ENCODE measurements around the gene MAP2K5. TPM values are rescaled to one million over a fixed set of nuclear protein-coding genes. Genes with fewer than 3 reads are reported as not detected.

MAP2K5 gene
- total RNA-seq, 1 donor, result 7.3 TPM

GRCh38 chr15:67512933-67513714, 29.4 kb upstream of the MAP2K5 start:
- H3K27me3 ChIP-seq (ENCODE audit: insufficient read depth, low read length), result no peaks in the 10 kb centered on the region
- H3K4me3 ChIP-seq (ENCODE audit: low read length), result no peak overlapping the region
- no peaks in the 10 kb centered on the region for H3K4me1 ChIP-seq (ENCODE audit: insufficient read depth, low read length)
- no peaks in the 10 kb centered on the region for H3K9me3 ChIP-seq (ENCODE audit: low read depth, low read length)

GRCh38 chr15:67515090-67515489, 27.4 kb upstream of the MAP2K5 start:
- peaks cover 11% of the 10 kb centered on the region for H3K4me1 ChIP-seq (ENCODE audit: insufficient read depth, low read length)

GRCh38 chr15:67515557-67515956, 26.9 kb upstream of the MAP2K5 start:
- H3K4me1 ChIP-seq (ENCODE audit: insufficient read depth, low read length), result peaks cover 14% of the 10 kb centered on the region
- H3K9me3 ChIP-seq (ENCODE audit: low read depth, low read length), result no peaks in the 10 kb centered on the region
- H3K4me3 ChIP-seq (ENCODE audit: low read length), result no peak overlapping the region
- H3K27me3 ChIP-seq (ENCODE audit: insufficient read depth, low read length), result no peaks in the 10 kb centered on the region

More at GRCh38 chr15:67515090-67515489, 27.4 kb upstream of the MAP2K5 start:
- H3K4me3 ChIP-seq (ENCODE audit: low read length), result no peak overlapping the region
- no peaks in the 10 kb centered on the region for H3K27me3 ChIP-seq (ENCODE audit: insufficient read depth, low read length)
- no peaks in the 10 kb centered on the region for H3K9me3 ChIP-seq (ENCODE audit: low read depth, low read length)

- Histone ChIP-seq H3K4me3 (ENCODE audit: low read length) (peak overlapping the region; percentile 76), H3K27me3 (ENCODE audit: insufficient read depth, low read length) (no peaks in the 10 kb centered on the region), H3K4me1 (ENCODE audit: insufficient read depth, low read length) (peaks cover 26% of the 10 kb centered on the region), H3K9me3 (ENCODE audit: low read depth, low read length) (no peaks in the 10 kb centered on the region)
Measured at GRCh38 chr15:67520321-67521028, 22.0 kb upstream of the MAP2K5 start.

- no peaks in the 10 kb centered on the region for H3K27me3 ChIP-seq (ENCODE audit: insufficient read depth, low read length)
- H3K4me3 ChIP-seq (ENCODE audit: low read length), result peak within 1 kb of the TSS; percentile 76
- H3K9me3 ChIP-seq (ENCODE audit: low read depth, low read length), result no peaks in the 10 kb centered on the region
- peaks cover 26% of the 10 kb centered on the region for H3K4me1 ChIP-seq (ENCODE audit: insufficient read depth, low read length)
Measured at GRCh38 chr15:67521029-67521782, 21.3 kb upstream of the MAP2K5 start, which contains the start of gene C15orf61. TSS of gene C15orf61 (plus strand) at chr15:67521131. CDS start at chr15:67521249, 118 bp downstream.

GRCh38 chr15:67521783-67522568, 20.5 kb upstream of the MAP2K5 start:
- Histone ChIP-seq H3K4me3 (ENCODE audit: low read length) (peak overlapping the region; percentile 76), H3K4me1 (ENCODE audit: insufficient read depth, low read length) (peaks cover 26% of the 10 kb centered on the region), H3K9me3 (ENCODE audit: low read depth, low read length) (no peaks in the 10 kb centered on the region)

GRCh38 chr15:67523330-67523729, 19.2 kb upstream of the MAP2K5 start:
- Histone ChIP-seq H3K27me3 (ENCODE audit: insufficient read depth, low read length) (no peaks in the 10 kb centered on the region), H3K4me1 (ENCODE audit: insufficient read depth, low read length) (peaks cover 26% of the 10 kb centered on the region), H3K9me3 (ENCODE audit: low read depth, low read length) (no peaks in the 10 kb centered on the region), H3K4me3 (ENCODE audit: low read length) (no peak overlapping the region)

More at GRCh38 chr15:67521783-67522568, 20.5 kb upstream of the MAP2K5 start:
- H3K27me3 ChIP-seq (ENCODE audit: insufficient read depth, low read length), result no peaks in the 10 kb centered on the region

GRCh38 chr15:67524235-67524634, 18.3 kb upstream of the MAP2K5 start:
- Histone ChIP-seq H3K4me3 (ENCODE audit: low read length) (no peak overlapping the region), H3K27me3 (ENCODE audit: insufficient read depth, low read length) (no peaks in the 10 kb centered on the region), H3K4me1 (ENCODE audit: insufficient read depth, low read length) (peaks cover 19% of the 10 kb centered on the region), H3K9me3 (ENCODE audit: low read depth, low read length) (no peaks in the 10 kb centered on the region)

GRCh38 chr15:67528513-67528912, 14.0 kb upstream of the MAP2K5 start:
- Histone ChIP-seq H3K4me3 (ENCODE audit: low read length) (no peak overlapping the region), H3K9me3 (ENCODE audit: low read depth, low read length) (no peaks in the 10 kb centered on the region), H3K27me3 (ENCODE audit: insufficient read depth, low read length) (no peaks in the 10 kb centered on the region), H3K4me1 (ENCODE audit: insufficient read depth, low read length) (no peaks in the 10 kb centered on the region)

GRCh38 chr15:67531379-67531914, 11.1 kb upstream of the MAP2K5 start:
- Histone ChIP-seq H3K9me3 (ENCODE audit: low read depth, low read length) (no peaks in the 10 kb centered on the region), H3K4me3 (ENCODE audit: low read length) (no peak overlapping the region), H3K27me3 (ENCODE audit: insufficient read depth, low read length) (no peaks in the 10 kb centered on the region), H3K4me1 (ENCODE audit: insufficient read depth, low read length) (no peaks in the 10 kb centered on the region)

GRCh38 chr15:67533873-67534272, 8.6 kb upstream of the MAP2K5 start:
- no peaks in the 10 kb centered on the region for H3K27me3 ChIP-seq (ENCODE audit: insufficient read depth, low read length)

GRCh38 chr15:67534360-67534759, 8.1 kb upstream of the MAP2K5 start:
- no peak overlapping the region for H3K4me3 ChIP-seq (ENCODE audit: low read length)
- H3K27me3 ChIP-seq (ENCODE audit: insufficient read depth, low read length), result no peaks in the 10 kb centered on the region
- H3K4me1 ChIP-seq (ENCODE audit: insufficient read depth, low read length), result peaks cover 4% of the 10 kb centered on the region
- H3K9me3 ChIP-seq (ENCODE audit: low read depth, low read length), result no peaks in the 10 kb centered on the region

More at GRCh38 chr15:67533873-67534272, 8.6 kb upstream of the MAP2K5 start:
- Histone ChIP-seq H3K4me1 (ENCODE audit: insufficient read depth, low read length) (no peaks in the 10 kb centered on the region), H3K4me3 (ENCODE audit: low read length) (no peak overlapping the region), H3K9me3 (ENCODE audit: low read depth, low read length) (no peaks in the 10 kb centered on the region)

GRCh38 chr15:67537771-67538170, 4.7 kb upstream of the MAP2K5 start:
- no peak overlapping the region for H3K4me3 ChIP-seq (ENCODE audit: low read length)
- H3K4me1 ChIP-seq (ENCODE audit: insufficient read depth, low read length), result peaks cover 14% of the 10 kb centered on the region
- H3K9me3 ChIP-seq (ENCODE audit: low read depth, low read length), result no peaks in the 10 kb centered on the region
- H3K27me3 ChIP-seq (ENCODE audit: insufficient read depth, low read length), result no peaks in the 10 kb centered on the region

GRCh38 chr15:67543348-67543718, 830 bp downstream of the MAP2K5 start:
- peaks cover 27% of the 10 kb centered on the region for H3K4me1 ChIP-seq (ENCODE audit: insufficient read depth, low read length)
- H3K27me3 ChIP-seq (ENCODE audit: insufficient read depth, low read length), result no peaks in the 10 kb centered on the region
- H3K4me3 ChIP-seq (ENCODE audit: low read length), result peak overlapping the region; percentile 99

More at GRCh38 chr15:67543348-67543718, 830 bp downstream of the MAP2K5 start:
- no peaks in the 10 kb centered on the region for H3K9me3 ChIP-seq (ENCODE audit: low read depth, low read length)

Data from mononuclear cell (primary cell).